Superior temporal gyrus (tissue), 1 donor: Measurements from ENCODE around the gene CERT1.

ENCODE experiments used
- DNase-seq: peaks from one replicate; pipeline ENCODE4 v3.0.0-alpha.2; 2016; ENCODE audit errors: extremely low spot score

CERT1 gene

GRCh38 chr5:75405296-75405695 is 106.1 kb downstream of the CERT1 start:
- no peak for DNase-seq

GRCh38 chr5:75395277-75395676 is 116.2 kb downstream of the CERT1 start:
- no peak for DNase-seq

DNA sequence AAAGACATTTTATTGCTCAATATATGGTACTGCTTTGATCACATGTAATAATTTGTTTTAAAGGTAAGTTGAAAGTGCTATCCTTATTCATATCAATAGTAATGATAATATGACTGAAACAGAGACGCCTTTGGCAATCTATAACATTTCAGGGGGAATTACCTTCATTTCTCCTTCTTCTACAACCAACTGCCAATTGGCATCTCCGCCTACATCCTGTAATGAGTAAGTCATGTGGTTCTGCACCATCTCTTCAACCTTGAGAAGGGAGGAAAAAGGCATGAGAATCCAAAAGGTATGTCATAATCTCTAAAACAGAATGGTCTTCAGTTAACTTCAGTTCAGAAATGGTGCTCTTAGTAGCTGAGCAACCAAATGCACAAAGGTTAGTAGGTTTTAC is 122.0 kb downstream of the CERT1 start:
- no peak for DNase-seq

GRCh38 chr5:75387806-75388205 is 123.6 kb downstream of the CERT1 start:
- no peak for DNase-seq

- DNase-seq, result no peak
Observed at GRCh38 chr5:75384218-75384617, 127.2 kb downstream of the CERT1 start.

DNA sequence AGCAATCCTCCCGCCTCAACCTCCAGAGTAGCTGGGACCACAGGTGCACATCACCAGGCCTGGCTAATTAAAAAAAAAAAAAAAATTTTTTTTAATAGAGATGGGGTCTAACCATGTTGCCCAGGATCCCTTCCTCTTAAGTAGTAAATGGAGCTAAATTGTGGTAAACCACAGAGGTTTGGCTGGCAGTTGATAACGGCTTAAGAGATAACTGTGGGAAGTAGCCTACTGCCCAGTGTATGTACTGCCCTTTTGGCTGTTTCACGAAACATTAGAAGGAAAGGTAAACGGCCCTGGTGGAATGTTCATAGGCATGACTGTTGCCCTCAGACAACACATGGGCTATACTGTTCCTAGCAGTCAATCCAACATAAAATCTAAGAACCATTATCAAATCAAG is 130.0 kb downstream of the CERT1 start:
- DNase-seq, result no peak

- no peak for DNase-seq
Observed at GRCh38 chr5:75380099-75380498, 131.3 kb downstream of the CERT1 start.

DNA sequence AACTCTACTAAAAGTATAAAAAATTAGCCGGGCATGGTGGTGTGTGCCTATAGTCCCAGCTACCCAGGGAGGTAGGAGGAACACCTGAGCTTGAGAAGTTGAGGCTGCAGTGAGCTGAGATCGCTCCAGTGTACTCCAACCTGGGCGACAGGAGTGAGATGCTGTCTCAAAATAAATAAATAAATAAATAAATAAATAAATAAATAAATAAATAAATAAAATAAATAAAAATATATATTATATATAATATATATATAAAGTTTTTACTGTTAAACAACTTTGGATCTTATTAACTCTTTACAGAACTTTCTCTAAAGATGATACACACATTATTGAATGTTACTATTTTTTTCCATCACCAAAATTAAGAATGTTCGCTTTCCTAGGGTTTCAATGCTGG is 136.0 kb downstream of the CERT1 start:
- no peak for DNase-seq

DNA sequence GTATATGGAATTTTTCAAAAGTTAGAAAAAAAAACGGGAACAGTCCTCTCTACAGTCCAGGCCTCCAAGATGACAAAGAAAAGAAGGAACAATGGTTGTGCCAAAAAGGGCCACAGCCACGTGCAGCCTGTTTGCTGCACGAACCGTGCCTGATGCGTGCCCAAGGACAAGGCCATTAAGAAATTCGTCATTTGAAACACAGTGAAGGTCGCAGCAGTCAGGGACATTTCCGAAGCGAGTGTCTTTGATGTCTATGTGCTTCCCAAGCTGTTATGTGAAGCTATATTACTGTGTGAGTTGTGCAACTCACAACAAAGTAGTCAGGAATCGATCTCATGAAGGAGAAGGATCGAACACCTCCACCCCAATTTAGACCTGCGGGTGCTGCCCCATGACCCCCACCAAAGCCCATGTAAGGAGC is 137.0 kb downstream of the CERT1 start:
- no peak for DNase-seq

DNA sequence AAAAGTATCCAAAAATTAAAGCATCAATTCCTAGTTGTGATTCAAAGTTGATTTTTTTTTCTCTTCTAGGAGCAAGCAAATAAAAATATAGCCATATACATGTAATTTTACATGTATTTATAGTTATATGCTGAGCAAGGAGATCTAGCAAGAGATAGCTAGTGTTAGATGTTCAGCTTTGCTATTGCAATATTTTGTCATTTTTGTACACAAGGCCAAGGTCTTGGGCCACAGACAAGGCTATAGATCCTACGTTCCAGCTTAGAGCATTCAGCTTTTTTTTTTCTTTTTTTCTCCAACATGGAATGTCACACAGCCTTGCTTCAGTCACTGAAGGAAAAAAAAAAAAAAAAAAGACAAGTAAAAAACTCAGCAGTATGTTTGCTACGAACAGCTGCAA is 137.6 kb downstream of the CERT1 start:
- DNase-seq, result no peak

GRCh38 chr5:75368391-75368790 is 143.0 kb downstream of the CERT1 start:
- no peak for DNase-seq

GRCh38 chr5:75367401-75367800 is 144.0 kb downstream of the CERT1 start:
- no peak for DNase-seq

DNA sequence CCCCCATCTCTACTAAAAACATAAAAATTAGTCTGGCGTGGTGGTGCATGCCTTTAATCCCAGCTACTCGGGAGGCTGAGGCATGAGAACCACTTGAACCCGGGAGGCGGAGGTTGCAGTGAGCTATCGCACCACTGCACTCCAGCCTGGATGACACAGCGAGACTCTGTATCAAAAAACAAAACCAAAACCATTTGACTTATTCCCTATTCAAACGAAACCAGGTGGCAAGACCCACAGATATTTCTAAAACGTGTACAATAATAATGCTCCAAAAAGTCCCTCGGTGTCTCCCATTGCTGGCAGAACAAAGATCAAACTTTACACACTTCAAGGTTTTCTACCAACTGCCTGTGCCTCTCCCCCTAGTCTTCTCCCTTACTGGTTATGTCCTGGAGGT is 144.6 kb downstream of the CERT1 start:
- DNase-seq, result no peak

DNA sequence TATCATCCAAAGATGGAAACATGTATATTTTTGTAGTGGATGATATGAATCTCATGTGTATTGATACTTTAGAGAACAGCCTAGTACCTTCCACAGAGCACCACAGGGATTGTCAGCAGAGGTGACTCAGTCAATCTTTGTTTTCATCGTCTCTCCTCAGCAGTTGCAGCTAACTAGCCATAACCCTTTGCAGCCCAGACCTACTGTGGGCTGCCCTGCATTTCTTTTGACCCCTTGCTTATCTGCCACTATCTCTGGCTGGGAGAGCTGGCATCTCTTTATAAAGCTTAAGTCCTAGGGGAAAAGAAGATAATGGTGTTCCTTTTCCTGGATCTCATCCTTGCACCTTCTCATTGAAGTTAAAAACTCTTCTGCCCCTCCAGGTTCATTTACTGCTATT is 145.7 kb downstream of the CERT1 start:
- no peak for DNase-seq

DNA sequence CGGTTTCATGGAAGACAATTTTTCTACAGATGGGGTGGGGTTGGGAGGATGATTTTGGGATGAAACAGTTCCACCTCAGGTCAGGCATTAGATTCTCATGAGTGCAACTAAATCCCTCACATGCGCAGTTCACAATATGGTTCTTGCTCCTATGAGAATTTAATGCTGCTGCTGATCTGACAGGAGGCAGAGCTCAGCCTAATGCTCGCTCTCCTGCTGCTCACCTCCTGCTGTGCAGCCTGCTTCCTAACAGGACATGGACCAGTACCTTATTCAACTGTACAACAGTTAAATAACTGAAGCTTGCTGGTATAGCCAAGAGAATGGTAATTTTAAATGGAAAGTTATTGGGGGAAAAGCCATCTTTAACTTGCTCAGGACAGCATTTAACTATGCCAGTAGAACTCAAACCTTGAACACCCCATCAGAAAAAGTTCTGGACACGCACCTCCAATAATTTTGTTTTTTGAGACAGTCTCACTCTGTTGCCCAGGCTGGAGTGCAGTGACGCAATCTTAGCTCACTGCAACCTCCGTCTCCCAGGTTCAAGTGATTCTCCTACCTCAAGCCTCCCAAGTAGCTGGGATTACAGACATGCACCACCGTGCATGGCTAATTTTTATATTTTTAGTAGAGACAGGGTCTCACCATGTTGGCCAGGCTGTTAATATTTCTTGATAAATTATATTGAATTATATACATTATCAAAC is 146.7 kb downstream of the CERT1 start:
- no peak for DNase-seq

DNA sequence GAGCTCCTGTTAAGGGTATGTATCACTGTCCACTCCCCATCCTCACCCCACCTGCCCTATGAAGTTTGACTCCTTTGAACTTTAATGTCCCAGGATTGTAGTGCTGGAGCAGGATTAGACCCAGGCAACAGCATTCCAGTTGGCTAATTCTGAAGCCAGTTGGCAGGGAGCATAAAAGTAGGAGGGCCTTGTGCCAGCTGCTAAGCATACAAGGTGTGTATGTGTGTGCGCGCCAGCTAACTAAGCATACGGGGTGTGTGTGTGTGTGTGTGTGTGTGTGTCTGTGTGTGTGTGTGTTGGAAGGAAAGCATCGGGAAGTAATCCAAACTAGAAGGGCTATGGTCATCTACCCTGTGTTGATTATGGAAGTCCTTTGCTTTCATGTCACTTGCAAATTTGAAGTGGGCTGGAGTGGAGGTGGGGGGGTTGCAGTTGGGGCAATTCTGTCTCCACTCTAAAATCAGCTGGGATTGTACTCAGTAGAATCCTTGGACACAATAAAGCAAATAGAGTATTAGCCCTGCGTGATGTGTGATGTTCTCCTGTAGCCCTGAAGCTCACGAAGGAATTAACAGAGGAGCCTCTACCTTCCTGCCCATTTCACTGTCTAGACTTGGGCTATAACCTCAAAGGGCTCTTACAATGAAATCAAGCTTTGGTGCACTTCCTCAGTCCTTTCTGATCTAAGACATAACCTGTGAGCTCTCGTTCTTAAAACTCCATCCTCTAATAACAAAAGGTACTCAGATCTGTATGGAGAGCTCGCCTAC is 147.5 kb downstream of the CERT1 start:
- no peak for DNase-seq

DNA sequence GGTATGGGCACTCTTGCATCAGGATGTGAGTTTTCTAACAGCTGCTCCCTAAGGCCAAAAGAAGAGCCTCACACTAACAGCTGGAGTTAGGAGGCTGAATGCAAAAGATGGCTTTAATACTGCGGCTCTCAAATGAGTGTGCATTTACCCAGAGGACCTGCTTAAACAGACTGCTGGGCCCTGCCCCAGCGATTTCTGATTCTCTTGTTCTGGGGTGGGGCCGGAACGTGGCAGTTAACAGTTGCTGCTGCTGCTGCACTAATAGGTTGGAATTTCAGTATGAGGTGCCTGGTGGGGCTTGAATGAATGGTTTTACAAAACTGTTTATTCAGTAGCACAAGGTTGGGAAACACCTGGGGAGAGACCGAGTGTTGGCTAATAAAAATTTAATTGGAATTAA is 148.3 kb downstream of the CERT1 start:
- no peak for DNase-seq

DNA sequence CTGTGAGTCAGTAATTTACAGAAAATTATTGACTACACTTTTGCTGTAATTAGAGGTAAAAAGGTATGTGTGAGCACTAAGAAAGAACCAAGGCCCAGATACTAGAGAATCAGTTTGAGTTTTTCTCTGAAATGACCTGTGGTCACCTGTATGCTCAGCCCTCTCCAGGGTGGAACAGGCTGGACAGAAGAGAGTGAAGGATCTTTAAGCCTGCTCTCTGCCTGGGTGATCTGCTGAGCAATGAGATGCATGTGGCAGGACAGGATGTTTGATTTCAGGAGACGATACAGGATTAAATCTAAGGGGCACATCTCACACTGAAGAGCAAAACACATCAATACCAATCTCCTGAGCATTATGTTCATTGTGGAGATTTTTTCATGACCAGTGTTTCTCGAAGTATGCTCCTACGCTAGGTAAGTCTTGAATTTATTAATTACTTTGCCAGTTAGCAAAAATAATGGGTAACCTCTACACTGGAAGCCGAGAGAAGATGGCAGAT is 148.9 kb downstream of the CERT1 start:
- DNase-seq, result no peak

DNA sequence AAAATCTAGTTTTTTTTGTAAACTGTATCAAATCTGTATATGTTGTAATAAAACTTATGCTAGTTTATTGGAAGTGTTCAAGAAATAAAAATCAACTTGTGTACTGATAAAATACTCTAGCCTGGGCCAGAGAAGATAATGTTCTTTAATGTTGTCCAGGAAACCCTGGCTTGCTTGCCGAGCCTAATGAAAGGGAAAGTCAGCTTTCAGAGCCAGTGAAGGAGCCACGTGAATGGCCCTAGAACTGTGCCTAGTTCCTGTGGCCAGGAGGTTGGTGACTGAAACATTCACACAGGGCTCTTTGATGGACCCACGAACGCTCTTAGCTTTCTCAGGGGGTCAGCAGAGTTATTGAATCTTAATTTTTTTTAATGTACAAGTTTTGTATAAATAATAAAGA is 150.1 kb downstream of the CERT1 start:
- peak; percentile 29 for DNase-seq

- no peak for DNase-seq
Observed at GRCh38 chr5:75358117-75358516, 153.3 kb downstream of the CERT1 start.

- DNase-seq, result no peak
Observed at GRCh38 chr5:75356719-75357118, 154.7 kb downstream of the CERT1 start.

GRCh38 chr5:75355236-75355635 is 156.2 kb downstream of the CERT1 start:
- no peak for DNase-seq
